ENCODE data around the gene TOM1L1. TPM values are rescaled to one million over a fixed set of nuclear protein-coding genes. Genes with fewer than 3 reads are reported as not detected.

The TOM1L1 gene
- total and polyA plus RNA-seq, 9 donors = 5.8 to 33.0 (median 8.9) TPM

GRCh38 chr17:54948380-54948779 lies 47.7 kb downstream of the TOM1L1 start:
- 56 to 69% (median 65%) methylated on average over 5 of the region's 5 CpGs for WGBS, 3 donors
- Histone ChIP-seq H3K27ac (no peak overlapping the region), H3K9me3 (no peaks in the 10 kb centered on the region), H3K4me3 (no peak overlapping the region), H3K36me3 (no peaks in the 10 kb centered on the region), H3K4me1 (ENCODE audit: insufficient read depth) (no peaks in the 10 kb centered on the region), H3K27me3 (no peaks in the 10 kb centered on the region)
- DNase-seq = no peak
- intact Hi-C loops (cut with DNase I) = no loop called here
- no peak for TF ChIP-seq EP300 (IDR thresholded peaks at IDR 0.05)
- TF ChIP-seq POLR2A (IDR thresholded peaks at IDR 0.05) = no peak
- TF ChIP-seq CTCF (IDR thresholded peaks at IDR 0.05) = no peak

GRCh38 chr17:54950116-54950515 lies 49.5 kb downstream of the TOM1L1 start:
- no peaks in the 10 kb centered on the region for H3K36me3 ChIP-seq
- no peaks in the 10 kb centered on the region for H3K9me3 ChIP-seq
- 63 to 66% (median 65%) methylated on average over 2 of the region's 2 CpGs for WGBS, 3 donors
- no peaks in the 10 kb centered on the region for H3K4me1 ChIP-seq (ENCODE audit: insufficient read depth)
- H3K4me3 ChIP-seq = no peak overlapping the region
- TF ChIP-seq EP300 (IDR thresholded peaks at IDR 0.05) = no peak
- no peak for TF ChIP-seq CTCF (IDR thresholded peaks at IDR 0.05)
- no peak for TF ChIP-seq POLR2A (IDR thresholded peaks at IDR 0.05)
- intact Hi-C loops (cut with DNase I) = no loop called here
- no peak for DNase-seq
- H3K27ac ChIP-seq = no peak overlapping the region
- no peaks in the 10 kb centered on the region for H3K27me3 ChIP-seq

GRCh38 chr17:54951286-54951685 lies 50.6 kb downstream of the TOM1L1 start:
- no peaks in the 10 kb centered on the region for H3K4me1 ChIP-seq (ENCODE audit: insufficient read depth)
- H3K4me3 ChIP-seq = no peak overlapping the region
- H3K36me3 ChIP-seq = no peaks in the 10 kb centered on the region
- TF ChIP-seq CTCF (IDR thresholded peaks at IDR 0.05) = no peak
- no peak for TF ChIP-seq EP300 (IDR thresholded peaks at IDR 0.05)
- no peak for TF ChIP-seq POLR2A (IDR thresholded peaks at IDR 0.05)
- no peaks in the 10 kb centered on the region for H3K9me3 ChIP-seq
- DNase-seq = no peak
- intact Hi-C loops (cut with DNase I) = no loop called here
- no peak overlapping the region for H3K27ac ChIP-seq
- WGBS, 3 donors = 74 to 88% (median 88%) methylated on average over 4 of the region's 4 CpGs
- H3K27me3 ChIP-seq = no peaks in the 10 kb centered on the region

GRCh38 chr17:54956791-54957190 lies 56.1 kb downstream of the TOM1L1 start:
- Histone ChIP-seq H3K9me3 (no peaks in the 10 kb centered on the region), H3K4me1 (ENCODE audit: insufficient read depth) (no peaks in the 10 kb centered on the region), H3K36me3 (no peaks in the 10 kb centered on the region), H3K27ac (no peak overlapping the region), H3K27me3 (no peaks in the 10 kb centered on the region), H3K4me3 (no peak overlapping the region)
- intact Hi-C loops (cut with DNase I) = no loop called here
- WGBS, 3 donors = 53 to 65% (median 60%) methylated on average over 3 of the region's 3 CpGs
- TF ChIP-seq CTCF (IDR thresholded peaks at IDR 0.05) (no peak), EP300 (IDR thresholded peaks at IDR 0.05) (no peak), POLR2A (IDR thresholded peaks at IDR 0.05) (no peak)
- DNase-seq = no peak
